ENCODE measurements around the gene CMTM3.

GRCh38 chr16:66617010-66617434, 12.5 kb downstream of the CMTM3 start:
- TF ChIP-seq CTCF (optimal IDR thresholded peaks at IDR 0.05 in 1 of 3, IDR thresholded peaks at IDR 0.05 in 1 of 3, conservative IDR thresholded peaks at IDR 0.05 in 1 of 3; ENCODE audit: extremely low read depth in 1 of 3, insufficient read depth in 2 of 3, low read length in 3 of 3) (no peak), EZH2 (IDR thresholded peaks at IDR 0.05; ENCODE audit: low read length) (no peak)
